IMR-90 (cell line): ENCODE data around the gene OR5C1. TPM values are rescaled to one million over a fixed set of nuclear protein-coding genes. Genes with fewer than 3 reads are reported as not detected.

Source experiments
- ATAC-seq: fragments of 200-7000 bp; cut with Tn5 transposase; 2 replicates; pipeline ENCODE4 v1.9.1; 2020; ENCODE audit warnings: low read depth, mild to moderate bottlenecking, moderate library complexity
- BruUV-seq: library from RNA; stranded (reverse); fragments of 400-500 nt; replicated peaks from 2 replicates; lab custom pipeline; 2021; lab: Mats Ljungman, UMichigan
- CTCF ChIA-PET: fragments of 300-600 bp; formaldehyde crosslinking; extraction: SDS; loops from one replicate; lab custom pipeline; 2021; ENCODE audit warnings: antibody characterized with exemption; lab: Yijun Ruan, JAX
- POLR2A ChIA-PET: fragments of 300-600 bp; sonication (Branson Sonifier 250); formaldehyde crosslinking; loops from one replicate; lab custom pipeline; 2022; ENCODE audit warnings: antibody characterized with exemption; ENCODE audit not compliant: unreplicated experiment; lab: Charles Lee
- DNase-seq: peaks from one replicate; pipeline ENCODE4 v3.0.0; 2013
- H2AFZ ChIP-seq: replicated peaks from 2 replicates; pipeline ENCODE3; 2013; ENCODE audit warnings: low read length, mild to moderate bottlenecking; ENCODE audit not compliant: poor library complexity
- H2AK5ac ChIP-seq: 2 replicates; pipeline ENCODE4 v1.6.1; 2013; ENCODE audit warnings: low read depth, low read length, inconsistent platforms
- H2AK9ac ChIP-seq: replicated peaks from 2 replicates; pipeline ENCODE3; 2013; ENCODE audit warnings: mild to moderate bottlenecking, low read depth, low read length, moderate library complexity; ENCODE audit not compliant: poor library complexity
- H2BK120ac ChIP-seq: 2 replicates; pipeline ENCODE4 v1.6.1; 2013; ENCODE audit warnings: low read depth, low read length, inconsistent platforms
- H2BK15ac ChIP-seq: 3 replicates; pipeline ENCODE4 v1.6.1; 2013; ENCODE audit warnings: low read depth, low read length, inconsistent platforms
- H2BK20ac ChIP-seq: 2 replicates; pipeline ENCODE4 v1.6.1; 2013; ENCODE audit warnings: low read depth, mild to moderate bottlenecking, inconsistent platforms, low read length, moderate library complexity
- H2BK5ac ChIP-seq: 2 replicates; pipeline ENCODE4 v1.6.1; 2013; ENCODE audit warnings: mild to moderate bottlenecking, low read depth, low read length, inconsistent platforms; ENCODE audit not compliant: poor library complexity, severe bottlenecking
- H3K14ac ChIP-seq: replicated peaks from 2 replicates; pipeline ENCODE4 v1.6.1; 2013; ENCODE audit warnings: low read depth, low read length, inconsistent platforms
- H3K18ac ChIP-seq: 2 replicates; pipeline ENCODE4 v1.6.1; 2013; ENCODE audit warnings: low read depth, low read length, control low read depth
- H3K23ac ChIP-seq: 2 replicates; pipeline ENCODE4 v1.6.1; 2013; ENCODE audit warnings: low read depth, low read length, inconsistent platforms
- H3K27ac ChIP-seq: 2 replicates; pipeline ENCODE4 v1.5.1; 2013; ENCODE audit warnings: mild to moderate bottlenecking, control low read depth, low read length; ENCODE audit not compliant: insufficient read depth
- H3K27me3 ChIP-seq: 2 replicates; pipeline ENCODE4 v1.6.1; 2013; ENCODE audit warnings: low read length; ENCODE audit not compliant: control insufficient read depth, insufficient read depth
- H3K36me3 ChIP-seq: 2 replicates; pipeline ENCODE4 v1.6.1; 2013; ENCODE audit warnings: low read length, mixed read lengths; ENCODE audit not compliant: control insufficient read depth, insufficient read depth
- H3K4ac ChIP-seq: 2 replicates; pipeline ENCODE4 v1.6.1; 2013; ENCODE audit warnings: low read depth, low read length, inconsistent platforms
- H3K4me1 ChIP-seq: 2 replicates; pipeline ENCODE4 v1.6.1; 2013; ENCODE audit warnings: low read length, mixed read lengths; ENCODE audit not compliant: control insufficient read depth, insufficient read depth
- H3K4me2 ChIP-seq: 2 replicates; pipeline ENCODE4 v1.6.1; 2013; ENCODE audit warnings: low read depth, mild to moderate bottlenecking, control low read depth, low read length, moderate library complexity
- H3K4me3 ChIP-seq: 2 replicates; pipeline ENCODE4 v1.5.1; 2013; ENCODE audit warnings: low read depth, mild to moderate bottlenecking, control low read depth, low read length, moderate library complexity; ENCODE audit not compliant: insufficient read depth
- H3K56ac ChIP-seq: 2 replicates; pipeline ENCODE4 v1.6.1; 2013; ENCODE audit warnings: low read length, inconsistent platforms; ENCODE audit not compliant: insufficient read depth; ENCODE audit errors: extremely low read depth
- H3K79me1 ChIP-seq, 2 experiments: 2 replicates each; pipeline ENCODE4 v1.6.1; 2013; ENCODE audit warnings: low read length in 2 of 2, inconsistent platforms in 1 of 2, low read depth in 1 of 2
- H3K9ac ChIP-seq: 2 replicates; pipeline ENCODE4 v1.6.1; 2013; ENCODE audit warnings: low read depth, low read length, control low read depth
- H3K9me1 ChIP-seq: 2 replicates; pipeline ENCODE4 v1.6.1; 2013; ENCODE audit warnings: low read length, inconsistent platforms; ENCODE audit not compliant: insufficient read depth
- H3K9me3 ChIP-seq: 2 replicates; pipeline ENCODE4 v1.6.1; 2013; ENCODE audit warnings: low read length; ENCODE audit not compliant: control insufficient read depth, insufficient read depth
- H4K20me1 ChIP-seq: 2 replicates; pipeline ENCODE4 v1.6.1; 2013; ENCODE audit warnings: low read length, inconsistent platforms; ENCODE audit not compliant: insufficient read depth
- H4K5ac ChIP-seq: 2 replicates; pipeline ENCODE4 v1.6.1; 2013; ENCODE audit warnings: mild to moderate bottlenecking, low read depth, low read length, control low read depth
- H4K8ac ChIP-seq, 2 experiments: 2 replicates each; pipeline ENCODE4 v1.6.1; 2013; ENCODE audit warnings: low read depth in 2 of 2, low read length in 2 of 2, control low read depth in 1 of 2, inconsistent platforms in 1 of 2
- H4K91ac ChIP-seq: 2 replicates; pipeline ENCODE4 v1.6.1; 2013; ENCODE audit warnings: low read depth, low read length, inconsistent platforms; ENCODE audit not compliant: insufficient read depth
- BHLHE40 ChIP-seq: fragments of 150-350 bp; IDR thresholded peaks from 2 replicates; pipeline ENCODE4 v1.6.1; 2016; ENCODE audit warnings: mild to moderate bottlenecking, low read depth, low read length
- CHD1 ChIP-seq: IDR thresholded peaks from 2 replicates; pipeline ENCODE4 v1.6.1; 2012; ENCODE audit warnings: low read depth, low read length, improper control_type of control experiment
- CTCF ChIP-seq: conservative IDR thresholded peaks from 2 replicates; pipeline ENCODE4 v1.5.1; 2012; ENCODE audit warnings: mild to moderate bottlenecking, low read depth, low read length, improper control_type of control experiment
- MAZ ChIP-seq: IDR thresholded peaks from 2 replicates; pipeline ENCODE4 v1.6.1; 2012; ENCODE audit warnings: low read depth, mild to moderate bottlenecking, low read length, improper control_type of control experiment, moderate library complexity, borderline replicate concordance
- POLR2A ChIP-seq: IDR thresholded peaks from 2 replicates; pipeline ENCODE4 v1.6.1; 2012; ENCODE audit warnings: mild to moderate bottlenecking, low read depth, low read length
- RAD21 ChIP-seq: IDR thresholded peaks from 2 replicates; pipeline ENCODE4 v1.6.1; 2012; ENCODE audit warnings: low read length, improper control_type of control experiment
- USF2 ChIP-seq: fragments of 150-350 bp; IDR thresholded peaks from 2 replicates; pipeline ENCODE4 v1.6.1; 2017; ENCODE audit warnings: mild to moderate bottlenecking, antibody characterized with exemption, low read length, low read depth
- WGBS, 2 experiments: methylation state at CpG; one replicate each; pipeline versions ENCODE4 v1.1.5 to v1.1.7; 2013; ENCODE audit warnings: missing lambda C conversion rate in 2 of 2; ENCODE audit not compliant: insufficient read length in 1 of 2; ENCODE audit errors: extremely low coverage in 2 of 2; 5-methylcytosine and 5-hydroxymethylcytosine counted together
- dilution Hi-C: fragments of 300-500 bp; cut with HindIII; formaldehyde crosslinking; loops from one replicate; pipeline ENCODE4 v1.14.3; 2018; ENCODE audit warnings: low sequenced_read_pairs; ENCODE audit not compliant: unreplicated experiment
- in situ Hi-C: fragments of 300-500 bp; cut with MboI; formaldehyde crosslinking; loops from 3 replicates; pipeline ENCODE4 v1.14.3; 2019; ENCODE audit warnings: low sequenced_read_pairs, inconsistent platforms, mixed read lengths
- intact Hi-C: fragments of 100-400 bp; cut with micrococcal nuclease; formaldehyde crosslinking; loops from 2 replicates; pipeline ENCODE4 v1.10.0; 2022
- polyA plus RNA-seq, 3 experiments: library from polyadenylated mRNA; depleted of rRNA; stranded (reverse); fragments of >200 nt; gene quantifications; 2 replicates each; pipeline ENCODE4 v1.2.3, GENCODE V29; 2012; ENCODE audit warnings: low replicate concordance in 1 of 3
- total RNA-seq: library from RNA; depleted of rRNA; stranded (reverse); fragments of >200 nt; gene quantifications from 2 replicates; pipeline ENCODE4 v1.2.3, GENCODE V29; 2012

Gene OR5C1
- total and polyA plus RNA-seq, 2 of the 4 experiments (the other 2 are of a cell fraction) = not detected

- Histone ChIP-seq H2BK15ac (no peak overlapping the region), H2BK120ac (no peak overlapping the region), H3K14ac (no peak overlapping the region), H4K8ac (no peak overlapping the region), H4K20me1 (no peaks in the 10 kb centered on the region), H3K9me1 (peaks cover 6% of the 10 kb centered on the region; the same call in 1 of the 2 replicates), H3K4ac (no peak overlapping the region), H2BK20ac (no peak overlapping the region), H2AK9ac (no peak overlapping the region), H3K4me3 (no peak overlapping the region), H3K23ac (no peak overlapping the region), H3K36me3 (peaks cover 17% of the 10 kb centered on the region), H2BK5ac (no peak overlapping the region), H3K56ac (no peak overlapping the region; the same call in 1 of the 2 replicates), H4K91ac (no peak overlapping the region), H2AK5ac (no peak overlapping the region), H3K9me3 (no peaks in the 10 kb centered on the region), H3K9ac (no peak overlapping the region), H3K4me2 (no peak overlapping the region), H3K18ac (no peak overlapping the region), H4K5ac (no peak overlapping the region), H3K4me1 (peaks cover 6% of the 10 kb centered on the region), H3K79me1 (peaks cover 11 to 24% of the 10 kb centered on the region in 2 experiments; a peak in 3 of 4 replicates), H2AFZ (no peak overlapping the region), H3K27me3 (no peaks in the 10 kb centered on the region), H3K27ac (no peak overlapping the region)
- in situ Hi-C loops (loop anchor here (10.0 kb wide), 1 partner anchor 442 kb away; the partner anchor contains the start of gene PTGS1), intact Hi-C loops (loop anchor here (10.0 kb wide), 1 partner anchor 722 kb away; the partner anchor contains the start of gene TTLL11), dilution Hi-C loops (no loop called here)
- no peak for ATAC-seq
- POLR2A ChIA-PET = no interaction called here
- TF ChIP-seq USF2 = no peak
- TF ChIP-seq MAZ = no peak
- no peak for TF ChIP-seq POLR2A
- no peak for TF ChIP-seq CTCF
- no peak for TF ChIP-seq CHD1
- no peak for TF ChIP-seq BHLHE40
- no peak for TF ChIP-seq RAD21
- BruUV-seq = no TSS peak
- WGBS, 2 experiments = 97% methylated on average over 6 of the region's 17 CpGs; no CpG with 5 or more reads in 1 of the 2 experiments
- CTCF ChIA-PET = interaction anchor here (0.6 kb wide), 2 partner anchors 9 to 497 kb away, joined by 3 to 5 read pairs; no protein-coding TSS in a partner anchor
- no peak for DNase-seq
These were observed 27.6 kb downstream of the OR5C1 start for GRCh38 chr9:122816163-122816867.
